ENCODE results near the gene ABLIM2.

DNA sequence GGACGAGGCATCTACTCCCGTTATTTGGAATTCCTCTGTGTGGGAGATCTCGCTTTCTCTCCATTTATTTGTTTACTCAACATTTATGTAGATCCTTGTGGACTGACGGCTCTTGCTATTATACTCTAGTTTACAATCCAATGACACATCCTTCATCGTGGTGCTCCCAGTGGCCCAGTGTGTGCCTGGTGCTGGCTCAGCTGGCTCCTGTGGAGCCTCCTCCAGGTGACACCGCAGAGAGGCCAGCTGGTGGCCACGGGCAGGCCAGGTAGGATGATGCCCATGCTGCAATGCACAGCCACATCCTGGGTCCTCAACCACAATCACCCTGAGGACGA lies 134.9 kb downstream of the ABLIM2 start:
- no peak for TF ChIP-seq CTCF (conservative IDR thresholded peaks at IDR 0.05; ENCODE audit: low read depth, low read length)
- no peak for TF ChIP-seq EZH2 (IDR thresholded peaks at IDR 0.05; ENCODE audit: borderline replicate concordance, low read depth, low read length, poor library complexity, severe bottlenecking)
